Ovary (tissue), 3 donors: Measurements from ENCODE around the gene RAPGEF2.

Source experiments
- CTCF ChIP-seq, 3 donors: fragments of 450-650 bp in 2 of 3; fragments of 200-600 bp in 1 of 3; IDR thresholded peaks; one replicate each; pipeline versions ENCODE4 v1.5.1 to v1.8.0; 2016 to 2022; ENCODE audit warnings: antibody characterized with exemption in 3 of 3, mild to moderate bottlenecking in 1 of 3
- POLR2A ChIP-seq: fragments of 450-650 bp; IDR thresholded peaks from one replicate; pipeline ENCODE4 v1.6.1; 2017; ENCODE audit warnings: antibody characterized with exemption, mild to moderate bottlenecking, moderate library complexity
- donor health status: DM: no; HTN: no; CAD: no.

- no peak for TF ChIP-seq CTCF (IDR thresholded peaks at IDR 0.05)
- TF ChIP-seq POLR2A = no peak
Observed at GRCh38 chr4:159110961-159111360, 8.1 kb downstream of the RAPGEF2 start.
